ENCODE data around the gene SIGLEC9. TPM values are rescaled to one million over a fixed set of nuclear protein-coding genes. Genes with fewer than 3 reads are reported as not detected.

Gene SIGLEC9
- total RNA-seq, 1 experiment from 2014 or later = not detected

- CTCF ChIA-PET = no interaction called here
- H3K27me3 ChIP-seq (ENCODE audit: insufficient read depth, low read length) = 0 out of 2 replicates have a peak, but pooled peaks cover 4% of the 10 kb centered on the region
- H3K9me3 ChIP-seq (ENCODE audit: control insufficient read depth in 1 of 2, insufficient read depth in 1 of 2, low read depth in 1 of 2, low read length in 2 of 2) = no peaks in the 10 kb centered on the region
- no peaks in the 10 kb centered on the region for H3K9me2 ChIP-seq (ENCODE audit: insufficient read depth)
- no peak overlapping the region for H3K4me2 ChIP-seq (ENCODE audit: low read length)
- TF ChIP-seq ZBTB33 (IDR thresholded peaks at IDR 0.05; ENCODE audit: extremely low read depth, insufficient replicate concordance, low read length) = no peak
- TF ChIP-seq FOSL1 (IDR thresholded peaks at IDR 0.05; ENCODE audit: low read depth) = no peak
- no peak for TF ChIP-seq EZH2phosphoT487 (IDR thresholded peaks at IDR 0.05; ENCODE audit: borderline replicate concordance)
- no peak overlapping the region for H3K27ac ChIP-seq (ENCODE audit: low read depth, low read length)
- intact Hi-C loops (cut with micrococcal nuclease) = no loop called here
- H4K20me1 ChIP-seq (ENCODE audit: insufficient read depth) = no peaks in the 10 kb centered on the region
- H3K9ac ChIP-seq (ENCODE audit: low read length) = no peak overlapping the region
- H2AFZ ChIP-seq (ENCODE audit: low read depth, low read length, poor library complexity, severe bottlenecking) = no peak overlapping the region
- ATAC-seq (no peak), DNase-seq (ENCODE audit: low read depth, low spot score) (no peak)
- peaks cover under 1 to 2% of the 10 kb centered on the region in 2 experiments; a peak in 1 of 4 replicates for H3K4me1 ChIP-seq (ENCODE audit: control insufficient read depth in 1 of 2, insufficient read depth in 2 of 2, low read length in 2 of 2)
- no TSS peak for BruUV-seq (replicated peaks)
- no peaks in the 10 kb centered on the region for H3K36me3 ChIP-seq (ENCODE audit: control insufficient read depth in 1 of 2, insufficient read depth in 2 of 2, low read length in 2 of 2)
- no peak overlapping the region for H3K4me3 ChIP-seq (replicated peaks in 1 of 2; ENCODE audit: low read depth in 1 of 2, low read length in 2 of 2)
- RAD21 ChIA-PET (ENCODE audit: low non-redundant PET in 1 of 2, low total read pairs in 2 of 2, uncharacterized antibody in 2 of 2, unreplicated experiment in 2 of 2) = no interaction called here
- POLR2A ChIA-PET = no interaction called here
- no peaks in the 10 kb centered on the region for H3K79me2 ChIP-seq (ENCODE audit: insufficient read depth, low read length)
Observed at GRCh38 chr19:51127032-51127431, 2.3 kb downstream of the SIGLEC9 start.

GRCh38 chr19:51127755-51128154, 3.0 kb downstream of the SIGLEC9 start:
- H3K4me1 ChIP-seq (ENCODE audit: control insufficient read depth in 1 of 2, insufficient read depth in 2 of 2, low read length in 2 of 2) = peaks cover 2 to 7% of the 10 kb centered on the region in 2 experiments; a peak in 1 of 4 replicates
- no peak overlapping the region for H3K4me3 ChIP-seq (replicated peaks in 1 of 2; ENCODE audit: low read depth in 1 of 2, low read length in 2 of 2)
- no peaks in the 10 kb centered on the region for H3K36me3 ChIP-seq (ENCODE audit: control insufficient read depth in 1 of 2, insufficient read depth in 2 of 2, low read length in 2 of 2)
- no peak for TF ChIP-seq TCF7L2 (IDR thresholded peaks at IDR 0.05; ENCODE audit: borderline replicate concordance, extremely low read depth, insufficient read depth, insufficient read length)
- no peak for TF ChIP-seq EZH2phosphoT487 (IDR thresholded peaks at IDR 0.05; ENCODE audit: borderline replicate concordance)
- POLR2A ChIA-PET = no interaction called here
- no peaks in the 10 kb centered on the region for H3K79me2 ChIP-seq (ENCODE audit: insufficient read depth, low read length)
- intact Hi-C loops (cut with micrococcal nuclease) = no loop called here
- no peaks in the 10 kb centered on the region for H3K9me3 ChIP-seq (ENCODE audit: control insufficient read depth in 1 of 2, insufficient read depth in 1 of 2, low read depth in 1 of 2, low read length in 2 of 2)
- DNase-seq (ENCODE audit: low read depth, low spot score) (no peak), ATAC-seq (no peak)
- RAD21 ChIA-PET (ENCODE audit: low non-redundant PET in 1 of 2, low total read pairs in 2 of 2, uncharacterized antibody in 2 of 2, unreplicated experiment in 2 of 2) = no interaction called here
- CTCF ChIA-PET = no interaction called here
- no peaks in the 10 kb centered on the region for H4K20me1 ChIP-seq (ENCODE audit: insufficient read depth)
- no peak overlapping the region for H3K4me2 ChIP-seq (ENCODE audit: low read length)
- no peak overlapping the region for H2AFZ ChIP-seq (ENCODE audit: low read depth, low read length, poor library complexity, severe bottlenecking)
- no peak overlapping the region for H3K27ac ChIP-seq (ENCODE audit: low read depth, low read length)
- no peak overlapping the region for H3K9ac ChIP-seq (ENCODE audit: low read length)
- BruUV-seq (replicated peaks) = no TSS peak
- H3K9me2 ChIP-seq (ENCODE audit: insufficient read depth) = no peaks in the 10 kb centered on the region
- 0 out of 2 replicates have a peak, but pooled peaks cover 4% of the 10 kb centered on the region for H3K27me3 ChIP-seq (ENCODE audit: insufficient read depth, low read length)

Data from HCT116 (cell line).